Measurements from ENCODE around the gene C2orf42.
"Not testable (repeated sequence)": the region's sequence is repeated elsewhere in the genome, so short reads cannot be mapped to it uniquely, and the experiment has no call there.

C2orf42 gene

GRCh38 chr2:70169654-70170245 lies 21.1 kb downstream of the C2orf42 start:
- not testable (repeated sequence) for DNase-seq (ENCODE audit: low read depth); H3K27me3 ChIP-seq (replicated peaks; ENCODE audit: control insufficient read depth, insufficient read depth, low read length); H3K4me3 ChIP-seq (ENCODE audit: low read length); H3K4me1 ChIP-seq (ENCODE audit: control insufficient read depth, insufficient read depth, low read length); H3K9me3 ChIP-seq (ENCODE audit: control insufficient read depth, low read length); H3K9ac ChIP-seq (ENCODE audit: low read length)
- peaks cover 42% of the 10 kb centered on the region for H3K36me3 ChIP-seq (ENCODE audit: control insufficient read depth, insufficient read depth, low read length, severe bottlenecking)

- no peak for DNase-seq (ENCODE audit: low read depth)
- Histone ChIP-seq H3K9me3 (ENCODE audit: control insufficient read depth, low read length) (no peaks in the 10 kb centered on the region), H3K4me1 (ENCODE audit: control insufficient read depth, insufficient read depth, low read length) (no peaks in the 10 kb centered on the region), H3K36me3 (ENCODE audit: control insufficient read depth, insufficient read depth, low read length, severe bottlenecking) (peaks cover 35% of the 10 kb centered on the region), H3K4me3 (ENCODE audit: low read length) (no peak overlapping the region), H3K27me3 (replicated peaks; ENCODE audit: control insufficient read depth, insufficient read depth, low read length) (no peaks in the 10 kb centered on the region), H3K9ac (ENCODE audit: low read length) (no peak overlapping the region)
Observed at GRCh38 chr2:70161069-70161534, 29.7 kb downstream of the C2orf42 start.

GRCh38 chr2:70160545-70160944 lies 30.3 kb downstream of the C2orf42 start:
- Histone ChIP-seq H3K36me3 (ENCODE audit: control insufficient read depth, insufficient read depth, low read length, severe bottlenecking) (peaks cover 31% of the 10 kb centered on the region), H3K4me3 (ENCODE audit: low read length) (no peak overlapping the region), H3K9me3 (ENCODE audit: control insufficient read depth, low read length) (no peaks in the 10 kb centered on the region), H3K4me1 (ENCODE audit: control insufficient read depth, insufficient read depth, low read length) (no peaks in the 10 kb centered on the region), H3K9ac (ENCODE audit: low read length) (no peak overlapping the region), H3K27me3 (replicated peaks; ENCODE audit: control insufficient read depth, insufficient read depth, low read length) (no peaks in the 10 kb centered on the region)
- no peak for DNase-seq (ENCODE audit: low read depth)

DNA sequence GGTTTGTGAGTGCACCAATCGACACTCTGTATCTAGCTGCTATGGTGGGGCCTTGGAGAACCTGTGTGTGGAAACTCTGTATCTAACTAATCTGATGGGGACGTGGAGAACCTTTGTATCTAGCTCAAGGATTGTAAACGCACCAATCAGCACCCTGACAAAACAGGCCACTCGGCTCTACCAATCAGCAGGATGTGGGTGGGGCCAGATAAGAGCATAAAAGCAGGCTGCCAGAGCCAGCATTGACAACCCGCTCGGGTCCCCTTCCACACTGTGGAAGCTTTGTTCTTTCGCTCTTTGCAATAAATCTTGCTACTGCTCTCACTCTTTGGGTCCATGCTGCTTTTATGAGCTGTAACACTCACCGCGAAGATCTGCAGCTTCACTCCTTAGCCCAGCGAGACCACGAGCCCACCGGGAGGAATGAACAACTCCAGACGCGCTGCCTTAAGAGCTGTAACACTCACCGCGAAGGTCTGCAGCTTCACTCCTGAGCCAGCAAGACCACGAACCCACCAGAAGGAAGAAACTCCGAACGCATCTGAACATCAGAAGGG lies 41.6 kb downstream of the C2orf42 start:
- not testable (repeated sequence) for H3K4me3 ChIP-seq (ENCODE audit: low read length); H3K9me3 ChIP-seq (ENCODE audit: control insufficient read depth, low read length); DNase-seq (ENCODE audit: low read depth); H3K9ac ChIP-seq (ENCODE audit: low read length); H3K27me3 ChIP-seq (replicated peaks; ENCODE audit: control insufficient read depth, insufficient read depth, low read length); H3K4me1 ChIP-seq (ENCODE audit: control insufficient read depth, insufficient read depth, low read length)
- peaks cover 12% of the 10 kb centered on the region for H3K36me3 ChIP-seq (ENCODE audit: control insufficient read depth, insufficient read depth, low read length, severe bottlenecking)

GRCh38 chr2:70148211-70148760 lies 42.5 kb downstream of the C2orf42 start:
- not testable (repeated sequence) for H3K27me3 ChIP-seq (replicated peaks; ENCODE audit: control insufficient read depth, insufficient read depth, low read length); H3K9ac ChIP-seq (ENCODE audit: low read length); H3K4me3 ChIP-seq (ENCODE audit: low read length); H3K9me3 ChIP-seq (ENCODE audit: control insufficient read depth, low read length); H3K4me1 ChIP-seq (ENCODE audit: control insufficient read depth, insufficient read depth, low read length); DNase-seq (ENCODE audit: low read depth)
- peaks cover 12% of the 10 kb centered on the region for H3K36me3 ChIP-seq (ENCODE audit: control insufficient read depth, insufficient read depth, low read length, severe bottlenecking)

GRCh38 chr2:70145851-70146739 lies 44.7 kb downstream of the C2orf42 start:
- Histone ChIP-seq H3K27me3 (replicated peaks; ENCODE audit: control insufficient read depth, insufficient read depth, low read length) (no peaks in the 10 kb centered on the region), H3K9me3 (ENCODE audit: control insufficient read depth, low read length) (no peaks in the 10 kb centered on the region), H3K4me1 (ENCODE audit: control insufficient read depth, insufficient read depth, low read length) (peaks cover 15% of the 10 kb centered on the region), H3K9ac (ENCODE audit: low read length) (no peak overlapping the region), H3K36me3 (ENCODE audit: control insufficient read depth, insufficient read depth, low read length, severe bottlenecking) (peaks cover 5% of the 10 kb centered on the region), H3K4me3 (ENCODE audit: low read length) (no peak overlapping the region)
- no peak for DNase-seq (ENCODE audit: low read depth)

GRCh38 chr2:70145144-70145490 lies 45.7 kb downstream of the C2orf42 start:
- Histone ChIP-seq H3K36me3 (ENCODE audit: control insufficient read depth, insufficient read depth, low read length, severe bottlenecking) (peaks cover 5% of the 10 kb centered on the region), H3K4me1 (ENCODE audit: control insufficient read depth, insufficient read depth, low read length) (peaks cover 22% of the 10 kb centered on the region), H3K9me3 (ENCODE audit: control insufficient read depth, low read length) (no peaks in the 10 kb centered on the region), H3K4me3 (ENCODE audit: low read length) (no peak overlapping the region), H3K27me3 (replicated peaks; ENCODE audit: control insufficient read depth, insufficient read depth, low read length) (no peaks in the 10 kb centered on the region), H3K9ac (ENCODE audit: low read length) (no peak overlapping the region)
- no peak for DNase-seq (ENCODE audit: low read depth)

- Histone ChIP-seq H3K27me3 (replicated peaks; ENCODE audit: control insufficient read depth, insufficient read depth, low read length) (no peaks in the 10 kb centered on the region), H3K9me3 (ENCODE audit: control insufficient read depth, low read length) (no peaks in the 10 kb centered on the region), H3K4me1 (ENCODE audit: control insufficient read depth, insufficient read depth, low read length) (peaks cover 25% of the 10 kb centered on the region), H3K9ac (ENCODE audit: low read length) (no peak overlapping the region), H3K36me3 (ENCODE audit: control insufficient read depth, insufficient read depth, low read length, severe bottlenecking) (no peaks in the 10 kb centered on the region), H3K4me3 (ENCODE audit: low read length) (no peak overlapping the region)
- no peak for DNase-seq (ENCODE audit: low read depth)
Observed at GRCh38 chr2:70144443-70145143, 46.2 kb downstream of the C2orf42 start.

DNA sequence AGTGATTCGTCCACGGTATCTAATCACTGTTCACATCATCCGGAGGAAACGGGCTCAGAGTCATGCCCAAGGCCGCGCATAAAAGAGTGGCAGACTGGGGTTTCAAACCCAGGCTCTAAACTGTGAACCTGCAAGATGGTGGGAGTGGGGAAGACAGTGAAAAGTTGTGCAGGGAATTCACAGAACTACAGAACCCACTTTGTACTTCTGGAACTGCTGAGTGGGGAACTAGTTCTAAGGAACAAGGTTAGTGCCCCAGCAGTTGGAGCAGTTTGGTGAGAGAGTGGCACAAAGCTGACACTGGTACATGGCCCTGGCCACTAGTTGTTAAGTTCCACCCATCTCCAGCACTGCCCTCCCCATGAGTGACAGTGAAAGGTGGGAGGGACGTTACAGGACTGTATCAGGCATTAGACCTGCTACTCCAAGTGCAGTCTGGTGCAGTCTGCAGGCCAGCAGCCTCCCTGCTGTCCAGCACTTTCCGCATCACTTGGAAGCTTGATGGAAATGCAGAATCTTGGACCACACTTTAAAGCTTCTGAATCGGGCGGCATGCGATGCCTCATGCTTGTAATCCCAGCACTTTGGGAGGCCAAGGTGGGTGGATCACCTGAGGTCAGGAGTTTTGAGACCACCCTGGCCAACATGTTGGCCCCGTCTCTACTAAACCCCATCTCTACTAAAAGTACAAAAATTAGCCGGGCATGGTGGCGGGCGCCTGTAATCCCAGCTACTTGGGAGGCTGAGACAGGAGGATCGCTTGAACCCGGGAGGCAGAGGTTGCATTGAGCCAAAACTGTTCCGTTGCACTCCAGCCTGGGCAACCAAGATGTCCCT lies 47.3 kb downstream of the C2orf42 start:
- peak overlapping the region; percentile 87 for H3K4me3 ChIP-seq (ENCODE audit: low read length)
- no peaks in the 10 kb centered on the region for H3K36me3 ChIP-seq (ENCODE audit: control insufficient read depth, insufficient read depth, low read length, severe bottlenecking)
- no peaks in the 10 kb centered on the region for H3K9me3 ChIP-seq (ENCODE audit: control insufficient read depth, low read length)
- H3K9ac ChIP-seq (ENCODE audit: low read length) = peak overlapping the region; percentile 95
- H3K4me1 ChIP-seq (ENCODE audit: control insufficient read depth, insufficient read depth, low read length) = peaks cover 25% of the 10 kb centered on the region
- peak; percentile 47 for DNase-seq (ENCODE audit: low read depth)
- H3K27me3 ChIP-seq (replicated peaks; ENCODE audit: control insufficient read depth, insufficient read depth, low read length) = no peaks in the 10 kb centered on the region

GRCh38 chr2:70142590-70143313 lies 48.1 kb downstream of the C2orf42 start:
- Histone ChIP-seq H3K4me3 (ENCODE audit: low read length) (peak overlapping the region; percentile 87), H3K36me3 (ENCODE audit: control insufficient read depth, insufficient read depth, low read length, severe bottlenecking) (no peaks in the 10 kb centered on the region), H3K27me3 (replicated peaks; ENCODE audit: control insufficient read depth, insufficient read depth, low read length) (no peaks in the 10 kb centered on the region), H3K9me3 (ENCODE audit: control insufficient read depth, low read length) (no peaks in the 10 kb centered on the region), H3K9ac (ENCODE audit: low read length) (peak overlapping the region; percentile 95), H3K4me1 (ENCODE audit: control insufficient read depth, insufficient read depth, low read length) (peaks cover 26% of the 10 kb centered on the region)
- DNase-seq (ENCODE audit: low read depth) = peak; percentile 100
